Liver (tissue), 9 donors: Measurements from ENCODE around the gene C6orf89. TPM values are rescaled to one million over a fixed set of nuclear protein-coding genes. Genes with fewer than 3 reads are reported as not detected.

Source experiments
- DNase-seq: peaks from one replicate; pipeline ENCODE4 v3.0.0-alpha.2; 2017; ENCODE audit warnings: low spot score
- H3K27ac ChIP-seq, 2 donors: one replicate each; pipeline ENCODE4 v1.7.0; 2013; ENCODE audit warnings: inconsistent platforms in 2 of 2, low read length in 2 of 2, control low read depth in 1 of 2, low read depth in 1 of 2, mild to moderate bottlenecking in 1 of 2
- H3K27me3 ChIP-seq, 4 donors: one replicate each; pipeline versions ENCODE4 v1.6.1 to v1.7.0; 2013; ENCODE audit warnings: low read length in 3 of 4, inconsistent platforms in 1 of 4, mild to moderate bottlenecking in 1 of 4, moderate library complexity in 1 of 4; ENCODE audit not compliant: control insufficient read depth in 4 of 4, insufficient read depth in 4 of 4
- H3K36me3 ChIP-seq, 4 donors: one replicate each; pipeline versions ENCODE4 v1.6.1 to v1.7.0; 2013; ENCODE audit warnings: low read length in 3 of 4, mild to moderate bottlenecking in 3 of 4, low read depth in 1 of 4, moderate library complexity in 1 of 4; ENCODE audit not compliant: control insufficient read depth in 4 of 4, insufficient read depth in 3 of 4
- H3K4me1 ChIP-seq, 4 donors: one replicate each; pipeline versions ENCODE4 v1.6.1 to v1.7.0; 2013; ENCODE audit warnings: low read length in 3 of 4, mild to moderate bottlenecking in 3 of 4, moderate library complexity in 1 of 4; ENCODE audit not compliant: control insufficient read depth in 4 of 4, insufficient read depth in 4 of 4
- H3K4me3 ChIP-seq, 3 donors: one replicate each; pipeline versions ENCODE4 v1.6.1 to v1.7.0; 2013; ENCODE audit warnings: low read length in 3 of 3, control low read depth in 1 of 3, low read depth in 1 of 3, mild to moderate bottlenecking in 1 of 3
- H3K9ac ChIP-seq, 2 donors: one replicate each; pipeline ENCODE4 v1.7.0; 2013; ENCODE audit warnings: low read length in 2 of 2, mild to moderate bottlenecking in 2 of 2, moderate library complexity in 2 of 2, control low read depth in 1 of 2, low read depth in 1 of 2
- H3K9me3 ChIP-seq, 4 donors: one replicate each; pipeline versions ENCODE4 v1.6.1 to v1.7.0; 2013; ENCODE audit warnings: low read length in 3 of 4; ENCODE audit not compliant: control insufficient read depth in 4 of 4
- ATF3 ChIP-seq: IDR thresholded peaks from 2 replicates; pipeline ENCODE4 v1.6.1; 2016; ENCODE audit warnings: antibody characterized with exemption
- CTCF ChIP-seq: fragments of 150-350 bp; IDR thresholded peaks from 2 replicates; pipeline ENCODE4 v1.5.1; 2017; ENCODE audit warnings: improper control_type of control experiment, low read depth, low read length; ENCODE audit not compliant: missing input control
- EGR1 ChIP-seq, 2 donors: IDR thresholded peaks; 2 replicates each; pipeline ENCODE4 v1.6.1; 2016 to 2018; ENCODE audit warnings: antibody characterized with exemption in 2 of 2, low read depth in 2 of 2
- FOXA1 ChIP-seq: IDR thresholded peaks from 2 replicates; pipeline ENCODE4 v1.6.1; 2016; ENCODE audit warnings: antibody characterized with exemption
- FOXA2 ChIP-seq: IDR thresholded peaks from 2 replicates; pipeline ENCODE4 v1.6.1; 2016; ENCODE audit warnings: antibody characterized with exemption
- GABPA ChIP-seq, 2 donors: IDR thresholded peaks in 1 of 2; conservative IDR thresholded peaks in 1 of 2; 2 replicates each; pipeline ENCODE4 v1.6.1; 2016; ENCODE audit warnings: antibody characterized with exemption in 2 of 2, mild to moderate bottlenecking in 1 of 2, moderate library complexity in 1 of 2
- HNF4A ChIP-seq, 2 donors: conservative IDR thresholded peaks; 2 replicates each; pipeline ENCODE4 v1.6.1; 2016; ENCODE audit warnings: antibody characterized with exemption in 2 of 2, mild to moderate bottlenecking in 2 of 2
- HNF4G ChIP-seq: IDR thresholded peaks from 2 replicates; pipeline ENCODE4 v1.6.1; 2016; ENCODE audit warnings: antibody characterized with exemption
- JUND ChIP-seq, 2 donors: IDR thresholded peaks; 2 replicates each; pipeline ENCODE4 v1.6.1; 2016; ENCODE audit warnings: antibody characterized with exemption in 2 of 2
- MAX ChIP-seq: IDR thresholded peaks from 2 replicates; pipeline ENCODE4 v1.6.1; 2016; ENCODE audit warnings: antibody characterized with exemption
- NR2F2 ChIP-seq: IDR thresholded peaks from 2 replicates; pipeline ENCODE4 v1.6.1; 2016; ENCODE audit warnings: antibody characterized with exemption
- RAD21 ChIP-seq, 2 donors: IDR thresholded peaks; 2 replicates each; pipeline ENCODE4 v1.6.1; 2016; ENCODE audit warnings: antibody characterized with exemption in 2 of 2, mild to moderate bottlenecking in 2 of 2
- REST ChIP-seq: IDR thresholded peaks from 2 replicates; pipeline ENCODE4 v1.6.1; 2016; ENCODE audit warnings: antibody characterized with exemption, mild to moderate bottlenecking
- RXRA ChIP-seq, 2 donors: IDR thresholded peaks; 2 replicates each; pipeline ENCODE4 v1.6.1; 2017 to 2018; ENCODE audit warnings: antibody characterized with exemption in 2 of 2, mild to moderate bottlenecking in 1 of 2
- SP1 ChIP-seq: IDR thresholded peaks from 2 replicates; pipeline ENCODE4 v1.6.1; 2018; ENCODE audit warnings: antibody characterized with exemption, mild to moderate bottlenecking
- TAF1 ChIP-seq: conservative IDR thresholded peaks from 2 replicates; pipeline ENCODE4 v1.6.1; 2016; ENCODE audit warnings: antibody characterized with exemption, mild to moderate bottlenecking
- ZBTB33 ChIP-seq: IDR thresholded peaks from 2 replicates; pipeline ENCODE4 v1.6.1; 2016; ENCODE audit warnings: antibody characterized with exemption
- WGBS: extraction: QIAGEN DNeasy Blood & Tissue Kit; methylation state at CpG from one replicate; pipeline ENCODE4 v1.1.7; 2013; 5-methylcytosine and 5-hydroxymethylcytosine counted together
- polyA plus RNA-seq, 2 donors: library from polyadenylated mRNA; stranded (reverse) in 1 of 2; unstranded in 1 of 2; fragments of 200-250 nt in 1 of 2; fragments of >200 nt in 1 of 2; fragmentation: Nextera tagmentation in 1 of 2; extraction: Ambion mirVana in 1 of 2; gene quantifications; one replicate each; pipeline versions ENCODE4 v1.2.1 to v1.2.3, GENCODE V29; 2013 to 2015
- total RNA-seq, 2 donors: library from RNA; depleted of rRNA; stranded (reverse); fragments of >200 nt; gene quantifications; one replicate each; pipeline ENCODE4 v1.2.3, GENCODE V29; 2014
- donor health status: healthy.
- donor health status: healthy.
- donor health status: healthy.
- donor health status: healthy.
- donor health status: healthy.

Gene C6orf89
- total and polyA plus RNA-seq, 4 donors = 14.0 to 27.2 (median 21.0) TPM

- Histone ChIP-seq H3K36me3 (peaks cover 33 to 79% (median 68%) of the 10 kb centered on the region in 4 donors), H3K9me3 (no peaks in the 10 kb centered on the region), H3K27me3 (no peaks in the 10 kb centered on the region), H3K4me1 (peaks cover 0 to 5% (median 0%) of the 10 kb centered on the region in 4 donors), H3K4me3 (no peak overlapping the region), H3K9ac (no peak overlapping the region), H3K27ac (no peak overlapping the region)
- no peak for DNase-seq
- WGBS = 92% methylated on average over 7 of the region's 7 CpGs
- TF ChIP-seq CTCF = no peak
- TF ChIP-seq SP1 = no peak
- no peak for TF ChIP-seq EGR1 (IDR thresholded peaks at IDR 0.05; ENCODE audit: low read depth in 2 of 2)
- no peak for TF ChIP-seq NR2F2
- TF ChIP-seq FOXA2 = no peak
- TF ChIP-seq TAF1 = no peak
- no peak for TF ChIP-seq HNF4A (conservative IDR thresholded peaks at IDR 0.05)
- no peak for TF ChIP-seq REST
- no peak for TF ChIP-seq RAD21 (IDR thresholded peaks at IDR 0.05)
- no peak for TF ChIP-seq ATF3
- TF ChIP-seq HNF4G = no peak
- TF ChIP-seq RXRA (IDR thresholded peaks at IDR 0.05) = no peak
- no peak for TF ChIP-seq JUND (IDR thresholded peaks at IDR 0.05)
- no peak for TF ChIP-seq MAX
- TF ChIP-seq FOXA1 = no peak
Measured at GRCh38 chr6:36975231-36976006, 89.7 kb downstream of the C6orf89 start.

GRCh38 chr6:36976007-36976264, 90.2 kb downstream of the C6orf89 start:
- Histone ChIP-seq H3K9ac (no peak overlapping the region), H3K9me3 (no peaks in the 10 kb centered on the region), H3K36me3 (peaks cover 29 to 77% (median 64%) of the 10 kb centered on the region in 4 donors), H3K27ac (no peak overlapping the region), H3K4me1 (peaks cover 0 to 5% (median 0%) of the 10 kb centered on the region in 4 donors), H3K4me3 (no peak overlapping the region), H3K27me3 (no peaks in the 10 kb centered on the region)
- 93% methylated on average over 4 of the region's 4 CpGs for WGBS
- no peak for TF ChIP-seq GABPA (IDR thresholded peaks at IDR 0.05 in 1 of 2, conservative IDR thresholded peaks at IDR 0.05 in 1 of 2)
- TF ChIP-seq ATF3 = no peak
- no peak for TF ChIP-seq FOXA2
- TF ChIP-seq TAF1 = no peak
- no peak for TF ChIP-seq MAX
- no peak for TF ChIP-seq FOXA1
- TF ChIP-seq ZBTB33 = no peak
- no peak for TF ChIP-seq JUND (IDR thresholded peaks at IDR 0.05)
- no peak for TF ChIP-seq HNF4A (conservative IDR thresholded peaks at IDR 0.05)
- no peak for TF ChIP-seq RAD21 (IDR thresholded peaks at IDR 0.05)
- TF ChIP-seq HNF4G = no peak
- TF ChIP-seq RXRA (IDR thresholded peaks at IDR 0.05) = no peak
- DNase-seq = peak; percentile 65
